ENCODE results near the gene SLC2A3. TPM values are rescaled to one million over a fixed set of nuclear protein-coding genes. Genes with fewer than 3 reads are reported as not detected.

SLC2A3 gene
- total RNA-seq, 4 donors from 2014 or later: 9.2 to 81.0 (median 40.1) TPM

DNA sequence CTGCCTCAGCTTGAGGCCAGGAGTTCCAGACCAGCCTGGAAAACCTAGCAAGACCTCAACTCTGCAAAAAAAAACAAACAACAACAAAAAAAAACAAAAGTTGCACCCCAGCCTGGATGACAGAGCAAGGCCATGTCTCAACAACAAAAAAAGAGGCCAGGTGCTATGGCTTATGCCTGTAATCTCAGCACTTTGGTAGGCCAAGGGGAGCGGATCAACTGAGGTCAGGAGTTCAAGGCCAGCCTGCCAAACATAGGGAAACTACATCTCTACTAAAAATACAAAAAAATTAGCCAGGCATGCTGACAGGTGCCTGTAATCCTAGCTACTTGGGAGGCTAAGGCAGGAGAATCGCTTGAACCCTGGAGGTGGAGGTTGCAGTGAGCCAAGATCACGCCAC, 56.7 kb downstream of the SLC2A3 start:
- Histone ChIP-seq H3K4me1 (no peaks in the 10 kb centered on the region), H3K36me3 (no peaks in the 10 kb centered on the region), H3K9me3 (no peaks in the 10 kb centered on the region), H3K27me3 (no peaks in the 10 kb centered on the region), H3K27ac (no peak overlapping the region), H3K4me3 (replicated peaks in 1 of 3) (no peak overlapping the region)
- no peak for DNase-seq
- intact Hi-C loops (cut with DNase I): no loop called here
- TF ChIP-seq POLR2A (IDR thresholded peaks at IDR 0.05): no peak
- TF ChIP-seq, protein P1, sequence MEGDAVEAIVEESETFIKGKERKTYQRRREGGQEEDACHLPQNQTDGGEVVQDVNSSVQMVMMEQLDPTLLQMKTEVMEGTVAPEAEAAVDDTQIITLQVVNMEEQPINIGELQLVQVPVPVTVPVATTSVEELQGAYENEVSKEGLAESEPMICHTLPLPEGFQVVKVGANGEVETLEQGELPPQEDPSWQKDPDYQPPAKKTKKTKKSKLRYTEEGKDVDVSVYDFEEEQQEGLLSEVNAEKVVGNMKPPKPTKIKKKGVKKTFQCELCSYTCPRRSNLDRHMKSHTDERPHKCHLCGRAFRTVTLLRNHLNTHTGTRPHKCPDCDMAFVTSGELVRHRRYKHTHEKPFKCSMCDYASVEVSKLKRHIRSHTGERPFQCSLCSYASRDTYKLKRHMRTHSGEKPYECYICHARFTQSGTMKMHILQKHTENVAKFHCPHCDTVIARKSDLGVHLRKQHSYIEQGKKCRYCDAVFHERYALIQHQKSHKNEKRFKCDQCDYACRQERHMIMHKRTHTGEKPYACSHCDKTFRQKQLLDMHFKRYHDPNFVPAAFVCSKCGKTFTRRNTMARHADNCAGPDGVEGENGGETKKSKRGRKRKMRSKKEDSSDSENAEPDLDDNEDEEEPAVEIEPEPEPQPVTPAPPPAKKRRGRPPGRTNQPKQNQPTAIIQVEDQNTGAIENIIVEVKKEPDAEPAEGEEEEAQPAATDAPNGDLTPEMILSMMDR (IDR thresholded peaks at IDR 0.05): no peak
- 91 to 92% methylated on average over 3 of the region's 3 CpGs for WGBS, 2 donors

DNA sequence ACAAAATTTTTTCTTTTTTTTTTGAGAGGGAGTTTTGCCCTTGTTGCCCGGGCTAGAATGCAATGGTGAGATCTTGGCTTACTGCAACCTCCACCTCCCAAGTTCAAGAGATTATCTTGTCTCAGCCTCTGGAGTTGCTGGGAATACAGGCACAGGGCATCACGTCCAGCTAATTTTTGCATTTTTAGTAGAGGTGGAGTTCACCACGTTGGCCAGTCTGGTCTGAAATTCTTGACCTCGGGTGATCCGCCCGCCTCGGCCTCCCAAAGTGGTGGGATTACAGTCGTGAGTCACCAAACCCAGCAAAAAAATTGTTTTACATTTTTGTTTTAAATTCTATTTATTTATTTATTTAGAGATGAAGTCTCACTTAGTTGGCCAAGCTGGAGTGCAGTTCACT, 58.6 kb downstream of the SLC2A3 start:
- Histone ChIP-seq H3K27ac (no peak overlapping the region), H3K9me3 (no peaks in the 10 kb centered on the region), H3K27me3 (peaks cover 5% of the 10 kb centered on the region), H3K4me1 (no peaks in the 10 kb centered on the region), H3K36me3 (no peaks in the 10 kb centered on the region), H3K4me3 (replicated peaks in 1 of 3) (no peak overlapping the region)
- TF ChIP-seq POLR2A (IDR thresholded peaks at IDR 0.05): no peak
- TF ChIP-seq, protein P1 (IDR thresholded peaks at IDR 0.05): no peak
- intact Hi-C loops (cut with DNase I): no loop called here
- WGBS, 2 donors: 89 to 90% methylated on average over 8 of the region's 8 CpGs
- DNase-seq: no peak

DNA sequence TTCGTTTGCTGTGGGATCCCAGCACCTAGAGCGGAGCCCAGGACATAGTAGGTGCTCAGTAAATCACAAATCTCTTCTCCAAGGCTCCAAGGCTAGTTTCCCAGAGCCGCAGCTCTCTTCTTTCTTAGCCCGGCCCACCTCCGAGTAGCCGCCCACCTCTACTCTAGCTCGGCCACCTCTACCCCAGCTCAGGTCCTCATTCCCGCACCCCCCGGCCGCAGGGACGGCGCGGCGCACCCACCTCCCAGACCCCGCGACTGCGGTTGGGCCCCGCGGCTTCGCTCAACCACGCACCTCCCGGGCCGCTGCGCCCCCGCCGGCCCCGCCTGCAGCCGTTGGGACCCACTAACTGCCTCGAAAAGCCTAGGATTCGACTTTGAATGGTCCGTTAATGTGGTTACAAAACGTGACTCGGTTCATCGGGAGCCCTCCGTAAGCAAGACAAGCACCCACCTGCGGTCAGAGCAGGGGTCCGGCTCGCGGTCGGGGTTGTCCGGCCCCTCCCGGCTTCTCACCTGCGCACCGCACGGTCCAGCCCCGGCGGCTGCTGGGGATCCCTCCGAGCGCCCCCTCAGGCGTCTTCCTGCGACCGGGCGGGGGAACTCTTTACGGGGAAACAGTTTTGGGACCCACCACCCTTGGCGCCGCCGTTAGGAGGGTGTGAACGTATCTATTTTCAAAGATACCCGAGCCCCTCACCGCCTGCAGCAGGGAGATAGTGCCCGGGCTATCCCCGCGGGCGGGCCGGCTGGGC, 63.2 kb downstream of the SLC2A3 start, which contains the start of gene SLC2A14:
TSS of gene SLC2A14 (minus strand) at position 350 of the 754 bp plus-strand sequence. CDS start 3,035 bp downstream, outside the sequence.
- intact Hi-C loops (cut with DNase I): no loop called here
- no peak for TF ChIP-seq POLR2A (IDR thresholded peaks at IDR 0.05)
- TF ChIP-seq, protein P1 (IDR thresholded peaks at IDR 0.05): no peak
- Histone ChIP-seq H3K9me3 (no peaks in the 10 kb centered on the region), H3K27ac (no peak within 1 kb of the TSS), H3K27me3 (peaks cover 14% of the 10 kb centered on the region), H3K4me3 (replicated peaks in 1 of 3) (no peak within 1 kb of the TSS), H3K4me1 (no peaks in the 10 kb centered on the region), H3K36me3 (no peaks in the 10 kb centered on the region)
- DNase-seq: no peak
- 12 to 32% methylated on average over 14 to 55 of the region's 65 CpGs for WGBS, 2 donors

DNA sequence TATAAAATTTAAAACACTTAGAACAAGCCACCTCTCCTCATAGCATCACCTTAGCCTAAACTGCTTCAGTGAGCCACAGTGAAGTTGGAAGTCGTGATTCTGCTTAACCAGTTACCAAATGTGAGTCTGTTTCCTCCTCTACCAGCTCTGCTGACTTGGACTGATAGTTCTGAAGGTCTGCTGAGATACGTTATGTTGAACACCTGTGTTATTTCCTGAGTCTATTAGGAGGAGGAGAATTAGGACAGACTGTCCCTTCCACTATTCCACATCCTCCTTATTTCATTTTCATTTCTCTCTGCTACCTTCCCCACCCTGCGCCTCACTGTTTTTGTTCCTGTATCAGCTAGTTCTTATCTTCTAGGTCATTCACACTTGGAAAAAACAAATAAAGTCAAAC, 65.7 kb downstream of the SLC2A3 start:
- peaks cover 14% of the 10 kb centered on the region for H3K27me3 ChIP-seq
- intact Hi-C loops (cut with DNase I): no loop called here
- no peak overlapping the region for H3K27ac ChIP-seq
- no peaks in the 10 kb centered on the region for H3K36me3 ChIP-seq
- WGBS, 2 donors: 62 to 66% methylated on average over 3 of the region's 3 CpGs
- no peak for TF ChIP-seq POLR2A (IDR thresholded peaks at IDR 0.05)
- TF ChIP-seq, protein P1 (IDR thresholded peaks at IDR 0.05): no peak
- no peak for DNase-seq
- H3K9me3 ChIP-seq: no peaks in the 10 kb centered on the region
- H3K4me3 ChIP-seq (replicated peaks in 1 of 3): no peak overlapping the region
- no peaks in the 10 kb centered on the region for H3K4me1 ChIP-seq

Small RNA genes lying within 50 kb of the gene (small RNA-seq; reads per million reads assigned to genes)
- not detected for gene RF00019

Other genes with a start within 250 kb of the SLC2A3 start
- gene GDF3, start 240.4 kb downstream of the SLC2A3 start, total RNA-seq: under 1 TPM in 2 of 4 donors, not detected in 2; 0.45 to 0.63 TPM
- gene DPPA3, start 224.8 kb downstream of the SLC2A3 start, total RNA-seq: not detected
- not detected for gene CLEC4C, start 188.8 kb downstream of the SLC2A3 start, total RNA-seq
- not detected for gene NANOGNB, start 171.0 kb downstream of the SLC2A3 start, total RNA-seq
- 1 to 10 TPM in 1 of 4 donors, under 1 TPM in 3; under 0.01 to 1.6 (median 0.42) TPM for gene NANOG, start 146.8 kb downstream of the SLC2A3 start, total RNA-seq
- gene SLC2A14, start 63.3 kb downstream of the SLC2A3 start, total RNA-seq: under 1 TPM in 1 of 4 donors, not detected in 3; 0.40 TPM
- 10 to 100 TPM; 14.0 to 18.3 (median 14.9) TPM for gene FOXJ2, start 96.5 kb upstream of the SLC2A3 start, total RNA-seq
- gene C3AR1, start 130.2 kb upstream of the SLC2A3 start, total RNA-seq: 1 to 10 TPM; 2.1 to 4.4 (median 2.9) TPM
- gene NECAP1, start 146.1 kb upstream of the SLC2A3 start, total RNA-seq: 10 to 100 TPM; 32.7 to 45.6 (median 39.5) TPM
- 1 to 10 TPM in 2 of 4 donors, not detected in 2; 2.7 to 3.5 TPM for gene CLEC4A, start 187.4 kb upstream of the SLC2A3 start, total RNA-seq
- gene ZNF705A, start 220.8 kb upstream of the SLC2A3 start, total RNA-seq: under 1 TPM in 1 of 4 donors, not detected in 3; 0.13 TPM